ENCODE results near the gene RNF125.
A peak's percentile ranks its signal among the peaks of the same experiment; 100 is the strongest.
"Not testable (repeated sequence)": the region's sequence is repeated elsewhere in the genome, so short reads cannot be mapped to it uniquely, and the experiment has no call there.

Gene RNF125

GRCh38 chr18:32025744-32026143 lies 7.1 kb downstream of the RNF125 start:
- DNase-seq (ENCODE audit: low read depth), result no peak

- DNase-seq (ENCODE audit: low read depth), result no peak
These were observed 8.0 kb downstream of the RNF125 start for GRCh38 chr18:32026491-32027086.

GRCh38 chr18:32029558-32029957 lies 10.9 kb downstream of the RNF125 start:
- DNase-seq (ENCODE audit: low read depth), result no peak

- DNase-seq (ENCODE audit: low read depth), result no peak
These were observed 14.0 kb downstream of the RNF125 start for GRCh38 chr18:32032609-32033008.

GRCh38 chr18:32036506-32037180 lies 18.0 kb downstream of the RNF125 start:
- no peak for DNase-seq (ENCODE audit: low read depth)

- no peak for DNase-seq (ENCODE audit: low read depth)
These were observed 19.0 kb downstream of the RNF125 start for GRCh38 chr18:32037616-32038015.

GRCh38 chr18:32040936-32041335 lies 22.3 kb downstream of the RNF125 start:
- DNase-seq (ENCODE audit: low read depth), result peak; percentile 19

- no peak for DNase-seq (ENCODE audit: low read depth)
These were observed 23.7 kb downstream of the RNF125 start for GRCh38 chr18:32042337-32042736.

GRCh38 chr18:32048507-32049091 lies 30.0 kb downstream of the RNF125 start:
- DNase-seq (ENCODE audit: low read depth), result no peak

- no peak for DNase-seq (ENCODE audit: low read depth)
These were observed 31.0 kb downstream of the RNF125 start for GRCh38 chr18:32049393-32050171.

- no peak for DNase-seq (ENCODE audit: low read depth)
These were observed 38.2 kb downstream of the RNF125 start for GRCh38 chr18:32056613-32057358.

GRCh38 chr18:32057624-32058165 lies 39.1 kb downstream of the RNF125 start:
- DNase-seq (ENCODE audit: low read depth), result no peak

GRCh38 chr18:32060026-32060425 lies 41.4 kb downstream of the RNF125 start:
- DNase-seq (ENCODE audit: low read depth), result no peak

GRCh38 chr18:32067375-32068167 lies 48.9 kb downstream of the RNF125 start:
- DNase-seq (ENCODE audit: low read depth), result no peak

GRCh38 chr18:32072321-32072720 lies 53.7 kb downstream of the RNF125 start:
- DNase-seq (ENCODE audit: low read depth), result no peak

GRCh38 chr18:32074206-32074605 lies 55.6 kb downstream of the RNF125 start:
- DNase-seq (ENCODE audit: low read depth), result no peak

GRCh38 chr18:32078845-32079244 lies 60.2 kb downstream of the RNF125 start:
- DNase-seq (ENCODE audit: low read depth), result no peak

- no peak for DNase-seq (ENCODE audit: low read depth)
These were observed 63.3 kb downstream of the RNF125 start for GRCh38 chr18:32081881-32082280.

- no peak for DNase-seq (ENCODE audit: low read depth)
These were observed 65.2 kb downstream of the RNF125 start for GRCh38 chr18:32083781-32084180.

- no peak for DNase-seq (ENCODE audit: low read depth)
These were observed 68.3 kb downstream of the RNF125 start for GRCh38 chr18:32086881-32087280.

- DNase-seq (ENCODE audit: low read depth), result not testable (repeated sequence)
These were observed 72.2 kb downstream of the RNF125 start for GRCh38 chr18:32090831-32091230.

Data from stimulated activated CD8-positive, alpha-beta memory T cell treated with anti-CD3 and anti-CD28 coated beads, Interleukin-7, amount 100 ng/mL, for 24 hours (primary cell).